Measurements from ENCODE around the gene HEXD.

- TF ChIP-seq, protein P1, sequence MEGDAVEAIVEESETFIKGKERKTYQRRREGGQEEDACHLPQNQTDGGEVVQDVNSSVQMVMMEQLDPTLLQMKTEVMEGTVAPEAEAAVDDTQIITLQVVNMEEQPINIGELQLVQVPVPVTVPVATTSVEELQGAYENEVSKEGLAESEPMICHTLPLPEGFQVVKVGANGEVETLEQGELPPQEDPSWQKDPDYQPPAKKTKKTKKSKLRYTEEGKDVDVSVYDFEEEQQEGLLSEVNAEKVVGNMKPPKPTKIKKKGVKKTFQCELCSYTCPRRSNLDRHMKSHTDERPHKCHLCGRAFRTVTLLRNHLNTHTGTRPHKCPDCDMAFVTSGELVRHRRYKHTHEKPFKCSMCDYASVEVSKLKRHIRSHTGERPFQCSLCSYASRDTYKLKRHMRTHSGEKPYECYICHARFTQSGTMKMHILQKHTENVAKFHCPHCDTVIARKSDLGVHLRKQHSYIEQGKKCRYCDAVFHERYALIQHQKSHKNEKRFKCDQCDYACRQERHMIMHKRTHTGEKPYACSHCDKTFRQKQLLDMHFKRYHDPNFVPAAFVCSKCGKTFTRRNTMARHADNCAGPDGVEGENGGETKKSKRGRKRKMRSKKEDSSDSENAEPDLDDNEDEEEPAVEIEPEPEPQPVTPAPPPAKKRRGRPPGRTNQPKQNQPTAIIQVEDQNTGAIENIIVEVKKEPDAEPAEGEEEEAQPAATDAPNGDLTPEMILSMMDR (tag by site-specific recombination; IDR thresholded peaks at IDR 0.05), result no peak
- TF ChIP-seq HOXD13 (CRISPR knock-in tag; IDR thresholded peaks at IDR 0.05; ENCODE audit: borderline replicate concordance) (no peak), TCF7L2 (IDR thresholded peaks at IDR 0.05; ENCODE audit: borderline replicate concordance, low read depth, low read length) (no peak), ZFP37 (tag by site-specific recombination; IDR thresholded peaks at IDR 0.05) (no peak), ZNF48 (tag by site-specific recombination; IDR thresholded peaks at IDR 0.05) (no peak), MZF1 (tag by site-specific recombination; IDR thresholded peaks at IDR 0.05; ENCODE audit: borderline replicate concordance) (no peak), ZNF530 (tag by site-specific recombination; IDR thresholded peaks at IDR 0.05; ENCODE audit: low read depth) (no peak), ZNF529 (tag by site-specific recombination; IDR thresholded peaks at IDR 0.05; ENCODE audit: insufficient replicate concordance) (no peak), ZNF76 (tag by site-specific recombination; IDR thresholded peaks at IDR 0.05; ENCODE audit: borderline replicate concordance, low read depth) (no peak), ZNF391 (tag by site-specific recombination; IDR thresholded peaks at IDR 0.05; ENCODE audit: borderline replicate concordance, low read depth) (no peak), ZNF18 (tag by site-specific recombination; IDR thresholded peaks at IDR 0.05) (no peak)
- TF ChIP-seq, protein P2, sequence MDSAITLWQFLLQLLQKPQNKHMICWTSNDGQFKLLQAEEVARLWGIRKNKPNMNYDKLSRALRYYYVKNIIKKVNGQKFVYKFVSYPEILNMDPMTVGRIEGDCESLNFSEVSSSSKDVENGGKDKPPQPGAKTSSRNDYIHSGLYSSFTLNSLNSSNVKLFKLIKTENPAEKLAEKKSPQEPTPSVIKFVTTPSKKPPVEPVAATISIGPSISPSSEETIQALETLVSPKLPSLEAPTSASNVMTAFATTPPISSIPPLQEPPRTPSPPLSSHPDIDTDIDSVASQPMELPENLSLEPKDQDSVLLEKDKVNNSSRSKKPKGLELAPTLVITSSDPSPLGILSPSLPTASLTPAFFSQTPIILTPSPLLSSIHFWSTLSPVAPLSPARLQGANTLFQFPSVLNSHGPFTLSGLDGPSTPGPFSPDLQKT (IDR thresholded peaks at IDR 0.05; ENCODE audit: borderline replicate concordance, low read depth, low read length), result no peak
Observed at GRCh38 chr17:82411396-82412053, 6.6 kb upstream of the HEXD start.
